ENCODE measurements around the gene IL24.

The IL24 gene

GRCh38 chr1:206875752-206876377 is 21.4 kb upstream of the IL24 start:
- DNase-seq (ENCODE audit: extremely low read depth in 1 of 2, low read depth in 1 of 2), result no peak

GRCh38 chr1:206878456-206878855 is 18.8 kb upstream of the IL24 start:
- no peak for DNase-seq (ENCODE audit: extremely low read depth in 1 of 2, low read depth in 1 of 2)

GRCh38 chr1:206880314-206880713 is 16.9 kb upstream of the IL24 start:
- DNase-seq (ENCODE audit: extremely low read depth in 1 of 2, low read depth in 1 of 2), result no peak

DNA sequence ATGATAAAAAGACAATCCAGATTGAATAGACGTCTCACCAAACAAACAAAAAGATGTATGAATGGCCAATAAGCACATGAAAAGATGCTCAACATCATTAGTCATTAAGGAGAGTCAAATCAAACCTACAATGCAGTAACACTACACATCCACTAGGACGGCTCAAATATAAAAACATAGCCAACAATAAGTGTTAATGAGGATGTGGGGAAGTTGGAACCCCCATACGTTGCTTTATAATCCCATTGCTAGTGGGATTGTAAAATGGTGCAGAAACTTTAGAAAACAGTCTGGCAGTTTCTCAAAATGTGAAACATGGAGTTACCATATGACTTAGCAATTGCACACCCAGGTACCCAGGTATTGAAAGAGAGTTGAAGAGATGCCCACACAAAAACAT is 14.7 kb upstream of the IL24 start:
- DNase-seq (ENCODE audit: extremely low read depth in 1 of 2, low read depth in 1 of 2), result no peak

DNA sequence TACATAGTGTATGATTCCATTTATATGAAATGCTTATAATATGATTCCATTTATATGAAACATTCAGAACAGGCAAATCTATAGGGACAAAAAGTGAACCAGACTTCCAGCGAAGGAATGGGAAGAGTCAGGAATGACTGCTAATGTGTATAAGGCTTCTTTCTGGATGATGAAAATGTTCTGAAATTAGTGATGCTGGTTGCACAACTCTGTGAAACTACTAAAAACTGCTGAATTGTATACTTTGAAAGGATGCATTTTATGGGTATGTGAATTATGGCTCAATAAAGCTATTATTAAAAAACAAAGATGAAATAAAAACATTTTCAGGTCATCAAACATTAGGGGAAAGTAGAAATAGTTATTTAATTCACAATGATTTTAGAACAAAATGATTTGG is 14.1 kb upstream of the IL24 start:
- no peak for DNase-seq (ENCODE audit: extremely low read depth in 1 of 2, low read depth in 1 of 2)

GRCh38 chr1:206883876-206884275 is 13.4 kb upstream of the IL24 start:
- no peak for DNase-seq (ENCODE audit: extremely low read depth in 1 of 2, low read depth in 1 of 2)

- DNase-seq (ENCODE audit: extremely low read depth in 1 of 2, low read depth in 1 of 2), result no peak
Observed at GRCh38 chr1:206885341-206886060, 11.7 kb upstream of the IL24 start.

- no peak for DNase-seq (ENCODE audit: extremely low read depth in 1 of 2, low read depth in 1 of 2)
Observed at GRCh38 chr1:206886831-206887230, 10.4 kb upstream of the IL24 start.

- DNase-seq (ENCODE audit: extremely low read depth in 1 of 2, low read depth in 1 of 2), result no peak
Observed at GRCh38 chr1:206887701-206888100, 9.5 kb upstream of the IL24 start.

DNA sequence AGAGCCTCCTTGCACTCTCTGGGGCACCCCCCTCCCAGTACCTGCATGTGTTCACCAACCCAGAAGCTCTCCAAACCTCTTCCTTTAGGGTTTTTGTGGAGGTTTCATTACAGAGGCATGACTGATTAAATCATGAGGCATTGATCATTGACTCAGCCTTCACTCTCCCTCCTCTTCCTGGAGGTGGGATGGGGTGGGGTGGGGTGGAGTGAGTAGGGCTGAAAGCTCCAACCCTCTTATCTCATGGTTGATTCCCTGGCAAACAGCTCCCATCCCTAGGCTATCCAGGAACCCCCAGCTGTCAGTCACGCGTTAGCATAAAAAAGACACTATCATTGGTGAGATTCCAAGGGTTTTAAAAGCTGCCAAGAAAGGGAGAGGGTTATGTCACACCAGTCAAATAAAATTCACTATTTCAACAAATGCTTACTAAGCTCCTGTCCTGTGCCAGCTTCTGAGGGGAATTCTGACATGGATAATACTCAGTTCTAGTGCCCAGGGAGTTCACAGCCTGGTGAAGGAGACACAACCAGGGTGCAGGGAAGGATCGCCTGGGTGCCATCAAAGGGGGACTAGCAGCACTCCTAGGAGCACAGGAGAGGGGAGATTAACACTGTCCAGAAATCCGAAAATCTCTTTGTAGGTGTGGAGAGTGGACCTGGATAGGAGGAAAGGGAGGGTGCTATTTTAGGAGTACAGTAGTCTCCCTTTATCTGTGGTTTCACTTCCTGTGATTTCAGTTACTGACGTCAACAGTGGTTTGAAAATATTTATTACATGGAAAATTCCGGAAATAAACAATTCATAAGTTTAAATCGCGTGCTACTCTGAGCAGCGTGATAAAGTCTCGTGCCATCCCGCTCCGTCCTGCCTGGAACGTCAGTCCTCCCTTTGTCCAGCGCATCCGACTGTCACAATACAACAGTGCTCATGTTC is 6.8 kb upstream of the IL24 start:
- no peak for DNase-seq (ENCODE audit: extremely low read depth in 1 of 2, low read depth in 1 of 2)

DNA sequence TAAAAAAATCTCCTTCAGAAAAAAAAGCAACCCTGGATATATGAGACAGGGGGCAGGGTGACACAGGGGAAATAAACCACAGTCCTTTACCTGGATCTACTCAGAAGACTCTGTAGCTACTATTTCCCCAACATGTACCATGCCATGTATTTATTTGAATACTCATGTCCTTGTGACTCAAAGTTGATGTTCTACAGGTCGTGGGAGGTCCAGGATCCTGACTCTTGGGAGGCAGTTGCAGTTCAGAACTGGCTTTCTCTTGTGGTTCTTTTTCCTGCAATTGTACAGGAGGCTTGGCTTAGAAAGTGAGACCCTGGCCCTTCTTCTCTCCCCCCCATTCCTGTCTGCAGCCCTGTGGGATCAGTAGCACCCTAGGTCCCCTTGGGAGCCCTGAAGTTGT is 5.8 kb upstream of the IL24 start:
- no peak for DNase-seq (ENCODE audit: extremely low read depth in 1 of 2, low read depth in 1 of 2)

- no peak for DNase-seq (ENCODE audit: extremely low read depth in 1 of 2, low read depth in 1 of 2)
Observed at GRCh38 chr1:206892351-206892984, 4.8 kb upstream of the IL24 start.

- no peak for DNase-seq (ENCODE audit: extremely low read depth in 1 of 2, low read depth in 1 of 2)
Observed at GRCh38 chr1:206893380-206893779, 3.9 kb upstream of the IL24 start.

DNA sequence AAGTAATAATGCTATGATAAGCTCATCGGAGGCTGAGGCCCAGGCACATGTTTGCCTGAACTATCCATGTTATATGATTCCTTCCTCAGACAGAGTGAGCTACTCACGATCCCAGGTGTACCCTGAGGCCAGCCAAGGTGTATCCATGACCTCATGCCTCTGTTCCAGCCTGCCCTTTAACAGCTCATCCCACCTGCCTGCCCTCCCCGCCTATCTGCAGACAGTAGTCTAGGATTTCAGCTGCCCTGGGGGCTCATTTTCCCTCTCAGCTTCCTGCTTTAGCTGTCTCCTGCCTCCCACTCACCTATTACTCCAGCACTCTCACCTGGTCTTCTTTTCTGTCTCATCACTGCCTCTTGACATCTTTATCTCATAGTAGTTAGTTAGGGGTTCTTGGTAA is 1.9 kb upstream of the IL24 start:
- no peak for DNase-seq (ENCODE audit: extremely low read depth in 1 of 2, low read depth in 1 of 2)

DNA sequence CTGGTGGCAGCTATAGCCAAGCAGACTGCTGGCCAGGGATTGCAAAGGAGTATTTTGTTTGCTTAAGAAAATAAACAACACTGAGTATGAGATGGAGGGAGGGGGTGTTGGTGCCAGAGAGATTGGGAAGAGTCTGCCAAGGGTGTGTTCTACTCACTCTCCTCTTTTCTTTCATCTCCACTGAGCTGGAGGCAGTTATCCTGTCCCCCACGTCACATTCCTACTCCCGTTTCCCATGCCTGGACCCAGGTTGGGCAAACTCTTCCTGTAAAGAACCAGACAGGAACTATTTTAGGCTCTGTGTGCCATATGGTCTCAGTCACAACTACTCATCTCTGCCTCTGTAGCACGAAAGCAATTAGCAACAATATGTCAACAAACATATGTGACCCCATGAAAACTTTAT is 1.4 kb upstream of the IL24 start:
- DNase-seq (ENCODE audit: extremely low read depth in 1 of 2, low read depth in 1 of 2), result no peak

- no peak for DNase-seq (ENCODE audit: extremely low read depth in 1 of 2, low read depth in 1 of 2)
Observed at GRCh38 chr1:206896261-206896660, 982 bp upstream of the IL24 start.

GRCh38 chr1:206898089-206898914 is 1.1 kb downstream of the IL24 start:
- no peak for DNase-seq (ENCODE audit: extremely low read depth in 1 of 2, low read depth in 1 of 2)

DNA sequence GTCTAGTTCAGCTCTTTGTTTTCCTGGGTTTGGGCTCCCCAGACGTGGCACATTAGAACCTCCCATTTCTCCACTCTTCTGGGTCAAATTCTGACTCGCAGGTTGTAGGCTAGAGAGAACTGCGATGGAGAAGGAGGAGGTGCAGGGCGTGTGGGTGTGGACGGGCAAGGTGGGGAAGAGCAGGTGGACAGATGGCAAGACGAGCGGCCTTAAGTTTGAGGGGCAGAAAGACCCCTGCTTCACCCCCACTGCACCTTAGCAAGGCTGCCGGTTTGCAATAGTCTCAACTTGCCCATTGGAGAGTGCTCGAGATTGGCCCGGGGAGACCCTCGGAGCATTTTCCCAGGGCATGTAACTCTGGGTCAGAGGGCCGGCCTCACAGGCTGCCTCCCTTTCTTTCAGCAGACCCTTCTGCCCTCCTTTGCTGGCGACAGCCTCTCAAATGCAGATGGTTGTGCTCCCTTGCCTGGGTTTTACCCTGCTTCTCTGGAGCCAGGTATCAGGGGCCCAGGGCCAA is 1.7 kb downstream of the IL24 start:
- DNase-seq (ENCODE audit: extremely low read depth in 1 of 2, low read depth in 1 of 2), result no peak

- DNase-seq (ENCODE audit: extremely low read depth in 1 of 2, low read depth in 1 of 2), result no peak
Observed at GRCh38 chr1:206899717-206900116, 2.5 kb downstream of the IL24 start.

DNA sequence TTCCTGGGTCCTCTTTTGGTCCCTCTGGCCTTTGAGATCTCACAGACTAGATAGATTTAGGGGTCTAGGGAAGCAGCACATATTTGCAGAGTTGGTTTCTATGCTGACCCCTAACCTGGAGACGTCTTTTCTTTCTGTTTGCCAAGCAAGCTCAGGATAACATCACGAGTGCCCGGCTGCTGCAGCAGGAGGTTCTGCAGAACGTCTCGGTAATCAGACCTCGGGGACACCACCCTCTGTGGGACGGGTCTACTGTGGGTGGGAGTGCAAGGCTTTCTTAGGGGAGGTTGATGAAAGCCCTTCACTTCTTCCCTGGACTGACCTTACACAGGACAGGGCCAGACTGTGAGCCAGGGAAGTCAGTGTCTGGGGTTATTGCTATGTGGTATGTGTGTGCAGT is 2.9 kb downstream of the IL24 start:
- DNase-seq (ENCODE audit: extremely low read depth in 1 of 2, low read depth in 1 of 2), result no peak

All from stimulated activated CD8-positive, alpha-beta memory T cell treated with anti-CD3 and anti-CD28 coated beads, Interleukin-7, amount 100 ng/mL, for 48 hours (primary cell).